GM10266 (cell line): Measurements from ENCODE around the gene SLC9A9.

Experiments
- DNase-seq: peaks from one replicate; pipeline ENCODE4 v3.0.0; 2012; ENCODE audit errors: extremely low spot score
- CTCF ChIP-seq: IDR thresholded peaks from 2 replicates; pipeline ENCODE4 v1.5.1; 2012; ENCODE audit warnings: mild to moderate bottlenecking, low read depth; ENCODE audit not compliant: control insufficient read depth, insufficient read depth; ENCODE audit errors: missing control alignments

Gene SLC9A9

GRCh38 chr3:143847787-143848631 lies at the start of gene SLC9A9:
TSS of gene SLC9A9 (minus strand) at chr3:143848468. CDS start at chr3:143848322, 146 bp downstream.
- no peak for TF ChIP-seq CTCF
- DNase-seq, result peak; percentile 45

- DNase-seq, result no peak
- no peak for TF ChIP-seq CTCF
These were observed 49.5 kb upstream of the SLC9A9 start for GRCh38 chr3:143897576-143898295.

- TF ChIP-seq CTCF, result no peak
- no peak for DNase-seq
These were observed 48.2 kb upstream of the SLC9A9 start for GRCh38 chr3:143896486-143896885.

- peak; percentile 8 for TF ChIP-seq CTCF
- DNase-seq, result no peak
These were observed 47.5 kb upstream of the SLC9A9 start for GRCh38 chr3:143895805-143896204.

GRCh38 chr3:143888846-143889245 lies 40.6 kb upstream of the SLC9A9 start:
- no peak for TF ChIP-seq CTCF
- no peak for DNase-seq

- DNase-seq, result no peak
- no peak for TF ChIP-seq CTCF
These were observed 39.9 kb upstream of the SLC9A9 start for GRCh38 chr3:143888166-143888565.

GRCh38 chr3:143885780-143886427 lies 37.6 kb upstream of the SLC9A9 start:
- TF ChIP-seq CTCF, result peak; percentile 81
- DNase-seq, result peak; percentile 51
